ENCODE measurements around the gene MAP3K14. TPM values are rescaled to one million over a fixed set of nuclear protein-coding genes. Genes with fewer than 3 reads are reported as not detected.

The MAP3K14 gene
- total RNA-seq, 3 donors from 2014 or later: 16.6 to 27.9 (median 18.0) TPM

GRCh38 chr17:45263477-45263860 is 53.4 kb downstream of the MAP3K14 start:
- intact Hi-C loops (cut with DNase I, micrococcal nuclease): no loop called here
- Histone ChIP-seq H3K4me3 (no peak overlapping the region), H3K9me3 (no peaks in the 10 kb centered on the region), H3K36me3 (ENCODE audit: low read depth) (no peaks in the 10 kb centered on the region), H3K4me1 (ENCODE audit: low read depth) (peaks cover 24% of the 10 kb centered on the region)
- ATAC-seq (peak; percentile 11), DNase-seq (no peak)
- TF ChIP-seq CTCF (IDR thresholded peaks at IDR 0.05): no peak

GRCh38 chr17:45262516-45263476 is 54.0 kb downstream of the MAP3K14 start:
- peaks cover 24% of the 10 kb centered on the region for H3K4me1 ChIP-seq (ENCODE audit: low read depth)
- DNase-seq (no peak), ATAC-seq (no peak)
- no peak overlapping the region for H3K4me3 ChIP-seq
- TF ChIP-seq CTCF (IDR thresholded peaks at IDR 0.05): no peak
- H3K36me3 ChIP-seq (ENCODE audit: low read depth): no peaks in the 10 kb centered on the region
- H3K9me3 ChIP-seq: no peaks in the 10 kb centered on the region
- intact Hi-C loops (cut with DNase I, micrococcal nuclease): no loop called here

- TF ChIP-seq CTCF (IDR thresholded peaks at IDR 0.05): no peak
- H3K36me3 ChIP-seq (ENCODE audit: low read depth): no peaks in the 10 kb centered on the region
- no peaks in the 10 kb centered on the region for H3K9me3 ChIP-seq
- H3K4me3 ChIP-seq: no peak within 1 kb of the TSS
- intact Hi-C loops (cut with DNase I, micrococcal nuclease): no loop called here
- ATAC-seq (peak; percentile 76), DNase-seq (peak; percentile 72 to 87 (median 80))
- peaks cover 24% of the 10 kb centered on the region for H3K4me1 ChIP-seq (ENCODE audit: low read depth)
These were observed 55.0 kb downstream of the MAP3K14 start, which contains the start of gene SPATA32 for GRCh38 chr17:45261577-45262515. Gene SPATA32, minus strand, starts transcription at chr17:45262094. Its CDS starts 78 bp downstream, at chr17:45262016.

- H3K4me1 ChIP-seq (ENCODE audit: low read depth): peaks cover 13% of the 10 kb centered on the region
- H3K9me3 ChIP-seq: no peaks in the 10 kb centered on the region
- DNase-seq (no peak), ATAC-seq (no peak)
- intact Hi-C loops (cut with DNase I, micrococcal nuclease): no loop called here
- no peak for TF ChIP-seq CTCF (IDR thresholded peaks at IDR 0.05)
- no peaks in the 10 kb centered on the region for H3K36me3 ChIP-seq (ENCODE audit: low read depth)
- H3K4me3 ChIP-seq: no peak overlapping the region
These were observed 56.5 kb downstream of the MAP3K14 start for GRCh38 chr17:45260204-45260783.

DNA sequence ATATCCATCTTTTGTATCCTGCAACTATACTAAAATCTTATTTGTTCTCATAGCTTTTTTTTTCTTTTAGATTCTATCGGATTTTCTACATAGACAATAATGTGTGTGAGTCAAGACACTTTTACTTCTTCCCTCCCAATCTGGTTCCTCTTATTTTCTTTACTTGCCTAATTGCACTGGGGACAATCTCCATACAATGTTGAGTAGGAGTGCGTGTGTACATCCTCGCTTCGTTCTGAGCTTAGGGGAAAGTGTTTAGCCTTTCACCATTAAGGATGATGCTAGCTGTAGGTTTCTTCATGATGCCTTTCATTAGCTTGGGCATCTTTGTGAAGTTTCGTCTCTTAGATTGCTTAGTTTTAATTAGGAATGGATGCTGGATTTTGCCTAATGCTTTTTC is 57.8 kb downstream of the MAP3K14 start:
- ATAC-seq: no peak
- no peaks in the 10 kb centered on the region for H3K9me3 ChIP-seq
- no peaks in the 10 kb centered on the region for H3K36me3 ChIP-seq (ENCODE audit: low read depth)
- intact Hi-C loops (cut with DNase I, micrococcal nuclease): no loop called here
- TF ChIP-seq CTCF (IDR thresholded peaks at IDR 0.05): no peak
- no peak for DNase-seq
- no peak overlapping the region for H3K4me3 ChIP-seq
- peaks cover 9% of the 10 kb centered on the region for H3K4me1 ChIP-seq (ENCODE audit: low read depth)
